Measurements from ENCODE around the gene BTBD6. TPM values are rescaled to one million over a fixed set of nuclear protein-coding genes. Genes with fewer than 3 reads are reported as not detected.
"Not testable (repeated sequence)": the region's sequence is repeated elsewhere in the genome, so short reads cannot be mapped to it uniquely, and the experiment has no call there.

The BTBD6 gene
- total RNA-seq, 1 experiment from 2014 or later: 54.7 TPM

DNA sequence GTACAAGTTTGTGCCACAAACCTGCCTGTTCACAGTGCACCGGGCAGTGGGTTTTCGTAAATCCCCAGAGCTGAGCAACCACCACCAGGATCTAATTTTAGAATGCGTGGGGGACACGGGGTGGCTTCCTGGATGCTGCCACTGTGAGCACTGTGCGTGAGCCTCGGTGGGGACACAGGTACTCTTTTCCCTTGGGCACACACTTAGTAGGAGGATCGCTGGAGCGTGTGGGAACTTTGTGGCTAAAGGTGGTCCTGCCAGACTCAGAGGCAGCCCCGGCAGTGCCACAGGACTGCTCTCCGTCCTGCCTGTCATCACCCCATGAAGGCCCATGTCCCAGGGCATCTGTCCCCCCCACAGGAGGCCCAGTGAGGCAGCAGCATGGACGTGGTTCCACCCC is 21.1 kb downstream of the BTBD6 start:
- DNase-seq (ENCODE audit: low read depth): no peak

DNA sequence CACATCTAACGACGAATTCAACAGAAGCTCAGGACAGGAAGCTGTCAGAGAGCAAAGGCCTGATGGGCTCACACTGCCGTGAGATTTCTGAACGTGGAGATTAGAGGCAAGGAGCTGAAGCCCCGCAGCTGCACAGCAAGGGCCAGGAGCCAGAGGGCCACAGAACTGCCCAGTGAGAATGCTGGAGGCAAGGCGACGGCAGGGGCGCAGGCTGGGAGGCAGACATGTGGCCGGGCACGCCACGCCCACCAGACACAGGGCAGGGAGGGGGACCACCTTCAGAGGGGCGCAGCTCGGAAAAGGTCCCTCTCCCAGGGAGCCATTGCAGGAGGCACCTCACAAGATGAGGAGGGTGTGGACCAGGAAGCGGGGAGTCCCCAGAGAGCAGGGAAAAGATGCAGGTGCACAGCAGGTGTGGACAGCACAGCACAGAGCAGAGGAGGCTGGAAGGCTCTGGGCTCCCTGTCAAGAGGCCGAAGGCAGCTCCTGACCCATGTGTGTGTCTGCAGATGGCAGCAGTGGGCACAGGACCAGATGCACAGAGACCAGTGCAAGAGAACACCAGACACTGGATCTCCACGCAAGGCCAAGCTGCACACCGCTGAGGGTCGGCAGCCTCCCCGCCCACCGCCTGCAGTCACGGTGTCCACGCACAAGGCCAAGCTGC is 23.0 kb downstream of the BTBD6 start:
- DNase-seq (ENCODE audit: low read depth): no peak

- no peak for DNase-seq (ENCODE audit: low read depth)
These were observed 24.3 kb downstream of the BTBD6 start for GRCh38 chr14:105272623-105273022.

GRCh38 chr14:105273062-105273461 is 24.7 kb downstream of the BTBD6 start:
- DNase-seq (ENCODE audit: low read depth): no peak

GRCh38 chr14:105274637-105275036 is 26.3 kb downstream of the BTBD6 start:
- DNase-seq (ENCODE audit: low read depth): no peak

DNA sequence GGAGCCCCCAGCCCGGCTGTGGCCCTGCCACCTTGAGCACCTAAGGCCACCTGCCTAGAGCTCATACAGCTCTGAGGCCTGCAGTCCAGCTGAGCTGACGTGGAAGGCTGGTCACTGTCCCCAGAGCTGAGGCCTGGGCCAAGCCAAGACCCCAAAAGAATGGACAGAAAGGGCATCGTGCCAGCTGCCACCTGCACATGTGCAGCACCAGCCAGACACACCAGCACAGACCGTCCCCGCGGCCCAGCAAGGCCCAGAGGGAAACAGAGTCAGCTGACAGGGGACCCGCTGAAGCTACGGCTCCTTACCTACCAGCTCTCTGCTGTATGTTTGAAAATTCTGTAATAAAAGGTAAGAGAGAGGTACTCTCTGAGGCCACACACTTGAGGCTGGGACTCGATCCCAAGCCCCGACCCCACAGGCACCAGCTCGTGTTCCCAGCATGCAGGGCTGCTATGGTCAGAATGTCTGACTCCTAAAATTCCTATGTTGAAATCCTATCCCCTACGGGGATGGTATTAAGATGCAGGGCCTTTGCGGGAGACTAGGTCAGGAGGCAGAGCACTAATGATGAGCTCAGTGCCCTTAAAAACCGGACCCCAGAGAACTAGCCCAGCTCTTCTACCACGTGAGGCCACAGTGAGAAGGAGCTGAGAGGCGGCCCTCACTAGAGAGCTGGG is 27.1 kb downstream of the BTBD6 start:
- peak; percentile 69 for DNase-seq (ENCODE audit: low read depth)

DNA sequence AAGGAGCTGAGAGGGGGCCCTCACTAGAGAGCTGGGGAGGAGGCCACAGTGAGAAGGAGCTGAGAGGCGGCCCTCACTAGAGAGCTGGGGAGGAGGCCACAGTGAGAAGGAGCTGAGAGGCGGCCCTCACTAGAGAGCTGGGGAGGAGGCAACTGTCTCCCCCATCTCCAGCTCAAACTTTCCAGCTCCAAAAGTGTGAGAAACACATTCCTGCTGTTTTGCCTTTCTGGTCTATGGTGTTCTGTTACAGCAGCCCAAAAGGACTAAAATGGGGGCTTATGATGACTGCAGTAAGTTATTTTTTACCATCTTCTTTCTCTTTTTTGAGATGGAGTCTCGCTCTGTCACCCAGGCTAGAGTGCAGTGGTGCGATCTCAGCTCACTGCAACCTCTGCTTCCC is 29.1 kb downstream of the BTBD6 start:
- not testable (repeated sequence) for DNase-seq (ENCODE audit: low read depth)

DNA sequence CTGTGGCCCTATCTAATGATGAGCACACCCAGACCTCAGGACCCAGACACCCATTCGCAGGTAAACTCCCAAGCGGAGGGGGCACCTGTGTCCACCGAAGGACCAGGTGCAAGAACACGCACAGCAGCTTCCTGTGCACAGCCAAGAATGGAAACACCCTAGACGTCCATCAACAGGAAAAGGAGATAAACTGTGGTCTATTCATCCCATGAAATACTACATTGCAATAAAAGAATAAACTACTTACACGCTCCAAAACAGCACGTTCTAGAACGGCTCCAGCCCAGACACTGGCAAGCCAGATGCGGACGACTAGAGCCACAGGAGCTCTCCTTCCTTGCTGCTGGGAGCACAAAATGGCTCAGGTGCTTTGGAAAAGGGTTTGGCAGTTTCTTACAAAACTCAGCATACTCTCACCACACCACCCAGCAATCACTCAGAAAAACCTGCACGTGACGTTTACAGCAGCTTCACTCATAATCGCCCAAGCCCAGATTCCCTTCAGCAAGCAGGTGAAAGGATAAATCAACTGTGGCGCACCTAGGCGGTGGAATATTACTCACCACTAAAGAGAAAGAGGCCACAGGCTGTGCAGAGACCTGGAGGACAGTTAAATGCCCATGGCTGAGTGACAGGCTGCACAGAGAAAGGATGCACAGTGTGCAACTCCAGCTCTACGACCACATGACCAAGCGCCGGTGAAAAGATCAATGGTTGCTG is 31.5 kb downstream of the BTBD6 start:
- no peak for DNase-seq (ENCODE audit: low read depth)

DNA sequence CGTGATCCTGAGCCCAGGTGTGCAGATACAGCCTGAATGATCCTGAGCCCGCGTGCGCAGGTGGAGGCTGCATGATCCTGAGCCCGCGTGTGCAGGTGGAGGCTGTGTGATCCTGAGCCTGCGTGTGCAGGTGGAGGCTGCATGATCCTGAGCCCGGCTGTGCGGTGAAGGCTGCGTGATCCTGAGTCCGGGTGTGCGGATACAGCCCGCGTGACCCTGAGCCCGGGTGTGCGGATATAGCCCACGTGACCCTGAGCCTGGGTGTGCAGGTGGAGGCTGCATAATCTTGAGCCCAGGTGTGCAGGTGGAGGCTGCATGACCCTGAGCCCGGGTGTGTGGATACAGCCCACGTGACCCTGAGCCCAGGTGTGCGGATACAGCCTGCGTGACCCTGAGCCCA is 32.2 kb downstream of the BTBD6 start:
- DNase-seq (ENCODE audit: low read depth): no peak

GRCh38 chr14:105281371-105282097 is 33.2 kb downstream of the BTBD6 start:
- DNase-seq (ENCODE audit: low read depth): peak; percentile 79

DNA sequence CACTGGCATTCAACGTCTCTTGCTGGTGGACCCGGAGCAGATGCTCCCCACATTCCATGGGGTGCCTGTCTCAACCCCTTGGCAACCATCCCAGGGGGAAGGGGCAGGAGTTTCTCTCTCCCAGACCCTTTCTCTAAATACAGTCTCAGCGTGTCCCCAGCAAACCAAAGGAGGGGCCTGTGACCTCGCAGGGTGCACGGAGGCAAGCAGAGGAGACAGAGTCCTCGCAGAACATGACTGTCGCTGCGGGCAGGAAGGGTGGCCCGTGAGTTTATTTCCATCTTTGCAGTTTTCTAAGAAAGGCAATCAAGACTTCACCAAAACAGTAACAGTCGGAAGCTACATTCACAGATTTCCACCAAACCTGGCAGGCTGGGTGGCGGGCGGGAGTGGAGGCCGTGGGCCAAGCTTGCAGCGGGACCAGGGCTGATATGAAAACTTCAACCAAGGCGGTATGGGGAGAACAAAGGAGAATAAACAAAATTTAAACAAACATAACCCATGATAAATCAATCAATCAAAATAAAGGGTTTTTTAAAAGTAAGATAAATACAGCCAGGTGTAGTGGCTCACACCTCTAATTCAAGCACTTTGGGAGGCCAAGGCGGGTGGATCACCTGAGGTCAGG is 33.9 kb downstream of the BTBD6 start:
- no peak for DNase-seq (ENCODE audit: low read depth)

GRCh38 chr14:105283028-105283427 is 34.7 kb downstream of the BTBD6 start:
- no peak for DNase-seq (ENCODE audit: low read depth)

DNA sequence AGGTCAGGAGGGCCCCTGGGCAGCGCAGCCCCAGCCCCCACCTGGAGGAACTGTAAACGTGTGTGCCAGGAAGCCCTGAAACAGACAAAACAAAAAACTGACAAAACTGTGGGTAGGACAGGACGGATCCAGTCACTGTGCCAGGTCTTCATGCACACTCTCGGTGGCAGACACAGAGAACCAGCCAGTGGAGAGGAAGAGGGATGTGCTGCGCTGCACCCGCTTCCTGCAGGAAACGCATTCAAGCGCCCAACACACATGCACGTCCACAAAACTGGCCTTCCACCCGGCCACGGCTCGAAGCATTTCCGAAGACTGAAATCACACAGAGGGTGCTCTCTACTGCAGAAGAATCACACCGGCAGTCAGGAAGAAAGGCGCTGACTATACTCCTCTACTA is 35.6 kb downstream of the BTBD6 start:
- DNase-seq (ENCODE audit: low read depth): no peak

DNA sequence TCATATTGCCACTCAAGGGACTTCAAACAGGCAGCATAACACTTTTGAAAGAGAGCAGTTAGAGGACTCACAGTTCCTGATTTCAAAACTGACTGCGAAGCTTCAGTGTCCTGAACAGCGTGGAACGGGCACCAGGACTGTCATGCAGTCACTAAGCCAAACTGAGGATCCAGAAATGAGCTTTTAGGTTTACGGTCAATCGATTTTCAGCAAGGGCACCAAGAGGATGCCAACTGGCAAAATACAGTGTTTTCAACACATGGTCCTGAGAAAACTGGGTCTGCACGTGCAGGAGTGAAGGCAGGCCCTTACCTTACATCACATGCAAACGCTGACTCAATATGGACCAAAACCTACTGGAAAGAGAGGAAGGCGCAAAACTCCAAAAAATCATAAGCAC is 36.8 kb downstream of the BTBD6 start:
- DNase-seq (ENCODE audit: low read depth): no peak

DNA sequence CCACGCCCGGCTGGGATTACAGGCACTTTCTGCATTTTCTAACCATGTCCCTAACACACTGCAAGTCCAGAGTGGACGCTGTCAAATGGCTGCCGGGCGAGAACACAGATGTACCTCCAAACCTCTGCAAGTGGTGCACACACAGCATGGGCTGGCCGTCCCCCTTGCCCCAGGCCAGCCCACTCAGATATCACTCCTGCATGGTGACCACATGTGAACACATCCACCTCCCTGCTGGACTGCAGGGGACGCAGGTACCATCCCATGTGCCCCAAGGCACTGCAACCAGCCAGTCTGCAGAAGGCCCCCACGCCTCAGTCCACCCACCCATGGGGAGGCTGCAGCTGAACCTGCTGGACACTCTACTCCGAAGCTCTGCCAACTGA is 38.4 kb downstream of the BTBD6 start:
- DNase-seq (ENCODE audit: low read depth): no peak

- no peak for DNase-seq (ENCODE audit: low read depth)
These were observed 39.1 kb downstream of the BTBD6 start for GRCh38 chr14:105287249-105288102.

DNA sequence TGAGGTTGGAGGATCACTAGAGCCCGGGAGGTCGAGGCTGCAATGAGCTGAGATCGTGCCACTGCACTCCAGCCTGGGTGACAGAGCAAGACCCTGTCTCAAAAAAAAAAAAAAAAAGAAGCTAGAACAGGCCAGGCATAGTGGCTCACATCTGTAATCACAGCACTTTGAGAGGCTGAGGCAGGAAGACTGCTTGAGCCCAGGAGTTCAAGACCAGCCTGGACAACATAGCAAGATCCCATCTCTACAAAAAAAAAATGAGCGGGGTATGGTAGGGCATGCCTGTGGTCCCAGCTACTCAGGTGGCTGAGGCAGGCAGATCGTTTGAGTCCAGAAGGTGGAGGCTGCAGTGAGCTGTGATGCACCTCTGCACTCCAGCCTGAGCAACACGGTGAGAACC is 40.6 kb downstream of the BTBD6 start:
- DNase-seq (ENCODE audit: low read depth): not testable (repeated sequence)

- no peak for DNase-seq (ENCODE audit: low read depth)
These were observed 42.5 kb downstream of the BTBD6 start for GRCh38 chr14:105290621-105291346.

GRCh38 chr14:105292826-105293711 is 44.7 kb downstream of the BTBD6 start:
- no peak for DNase-seq (ENCODE audit: low read depth)

Data from LHCN-M2 (cell line).